Endodermal cell (in vitro differentiated cells): ENCODE results near the gene CHGA. TPM values are rescaled to one million over a fixed set of nuclear protein-coding genes. Genes with fewer than 3 reads are reported as not detected.

Experiments
- DNase-seq: peaks from one replicate; pipeline ENCODE4 v3.0.0-alpha.2; 2017
- H3K27ac ChIP-seq: 2 replicates; pipeline ENCODE4 v1.5.1; 2013; ENCODE audit warnings: mild to moderate bottlenecking, low read depth, low read length, moderate library complexity
- H3K27me3 ChIP-seq: 2 replicates; pipeline ENCODE4 v1.6.1; 2013; ENCODE audit warnings: mild to moderate bottlenecking, low read length, moderate library complexity; ENCODE audit not compliant: insufficient read depth, control insufficient read depth, poor library complexity, severe bottlenecking
- H3K36me3 ChIP-seq: 2 replicates; pipeline ENCODE4 v1.7.0; 2013; ENCODE audit warnings: mild to moderate bottlenecking, low read length, moderate library complexity; ENCODE audit not compliant: control insufficient read depth, insufficient read depth
- H3K4me1 ChIP-seq: one replicate; pipeline ENCODE4 v1.7.0; 2013; ENCODE audit warnings: low read length; ENCODE audit not compliant: control insufficient read depth, insufficient read depth
- H3K4me3 ChIP-seq: 2 replicates; pipeline ENCODE4 v1.5.1; 2013; ENCODE audit warnings: mild to moderate bottlenecking, low read length, moderate library complexity
- H3K9ac ChIP-seq: 2 replicates; pipeline ENCODE4 v1.6.1; 2013; ENCODE audit warnings: mild to moderate bottlenecking, low read length, moderate library complexity; ENCODE audit not compliant: poor library complexity, severe bottlenecking; ENCODE audit errors: extremely low read depth
- H3K9me3 ChIP-seq: 2 replicates; pipeline ENCODE4 v1.6.1; 2013; ENCODE audit warnings: mild to moderate bottlenecking, low read length, moderate library complexity; ENCODE audit not compliant: control insufficient read depth
- H3K27ac Mint-ChIP-seq: 2 replicates; pipeline ENCODE4 v1.8.0; 2020; ENCODE audit warnings: mixed read lengths
- H3K27me3 Mint-ChIP-seq: 2 replicates; pipeline ENCODE4 v1.8.0; 2021; ENCODE audit warnings: mild to moderate bottlenecking, mixed read lengths; ENCODE audit not compliant: insufficient read depth
- H3K36me3 Mint-ChIP-seq: 2 replicates; pipeline ENCODE4 v1.8.0; 2020; ENCODE audit warnings: low read depth, mixed read lengths
- H3K4me1 Mint-ChIP-seq: 2 replicates; pipeline ENCODE4 v1.8.0; 2020; ENCODE audit warnings: mixed read lengths
- H3K4me3 Mint-ChIP-seq: 2 replicates; pipeline ENCODE4 v1.8.0; 2020; ENCODE audit warnings: mild to moderate bottlenecking, moderate library complexity, mixed read lengths
- H3K9me3 Mint-ChIP-seq: 2 replicates; pipeline ENCODE4 v1.8.0; 2020; ENCODE audit warnings: mild to moderate bottlenecking, mixed read lengths
- CTCF ChIP-seq: fragments of 200-600 bp; sonication (generic); conservative IDR thresholded peaks from 2 replicates; pipeline ENCODE4 v1.5.0; 2021; ENCODE audit warnings: antibody characterized with exemption, mild to moderate bottlenecking
- WGBS, 2 experiments: methylation state at CpG; one replicate each; pipeline versions ENCODE4 v1.1.5 to v1.1.7; 2013; ENCODE audit warnings: missing lambda C conversion rate in 2 of 2, mixed read lengths in 1 of 2; ENCODE audit not compliant: insufficient coverage in 1 of 2, insufficient read length in 1 of 2; 5-methylcytosine and 5-hydroxymethylcytosine counted together
- total RNA-seq, 2 donors: library from RNA; stranded (reverse); fragmentation: NEBNext Ultra II Directional in 1 of 2; extraction: Animal tissue kit (Norgen Biotek cat#: 25700) in 1 of 2; gene quantifications; 2 replicates in 1 of 2; 3 replicates in 1 of 2; pipeline ENCODE4 v1.2.1, GENCODE V29; 2021

CHGA gene
- total RNA-seq, 2 donors from 2014 or later: 4.6 TPM

GRCh38 chr14:92927349-92928257 is 4.7 kb downstream of the CHGA start:
- no peak for DNase-seq
- Mint-ChIP-seq H3K4me1 (peaks cover under 1% of the 10 kb centered on the region), H3K27ac (no peak overlapping the region), H3K27me3 (peaks cover under 1% of the 10 kb centered on the region), H3K4me3 (no peak overlapping the region), H3K9me3 (no peaks in the 10 kb centered on the region), H3K36me3 (no peaks in the 10 kb centered on the region)
- no peak for TF ChIP-seq CTCF
- Histone ChIP-seq H3K9ac (no peak overlapping the region), H3K4me3 (no peak overlapping the region), H3K36me3 (no peaks in the 10 kb centered on the region), H3K9me3 (no peaks in the 10 kb centered on the region), H3K27me3 (peaks cover 3% of the 10 kb centered on the region), H3K27ac (no peak overlapping the region), H3K4me1 (peaks cover 9% of the 10 kb centered on the region)
- 85 to 91% methylated on average over 12 to 14 of the region's 14 CpGs for WGBS, 2 experiments

DNA sequence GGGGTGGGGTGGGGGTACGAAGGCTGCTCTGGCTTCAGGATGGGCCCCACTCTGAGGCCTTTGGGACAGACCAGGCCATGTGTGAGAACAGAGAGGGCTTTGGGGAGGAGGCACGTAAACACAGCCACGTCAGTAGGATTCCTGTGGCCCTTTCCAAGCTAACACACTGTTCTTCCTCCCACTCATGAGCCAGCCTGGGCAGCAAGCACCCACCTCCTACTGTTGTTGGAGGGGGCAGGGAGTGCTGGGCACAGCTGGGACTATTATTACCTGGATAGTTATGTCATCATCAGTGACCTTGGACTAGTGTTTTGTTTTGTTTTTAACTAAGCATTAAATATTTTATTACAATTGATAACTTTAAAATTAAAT is 5.3 kb downstream of the CHGA start:
- Histone ChIP-seq H3K4me1 (peaks cover 9% of the 10 kb centered on the region), H3K27me3 (no peaks in the 10 kb centered on the region), H3K36me3 (no peaks in the 10 kb centered on the region), H3K4me3 (no peak overlapping the region), H3K9me3 (no peaks in the 10 kb centered on the region), H3K9ac (no peak overlapping the region), H3K27ac (no peak overlapping the region)
- no peak overlapping the region for H3K27ac Mint-ChIP-seq
- DNase-seq: no peak
- 84 to 100% methylated on average over 1 to 3 of the region's 3 CpGs for WGBS, 2 experiments
- H3K9me3 Mint-ChIP-seq: no peaks in the 10 kb centered on the region
- H3K4me1 Mint-ChIP-seq: no peaks in the 10 kb centered on the region
- H3K36me3 Mint-ChIP-seq: no peaks in the 10 kb centered on the region
- H3K27me3 Mint-ChIP-seq: no peaks in the 10 kb centered on the region
- TF ChIP-seq CTCF: no peak
- no peak overlapping the region for H3K4me3 Mint-ChIP-seq

- H3K4me3 ChIP-seq: no peak overlapping the region
- Mint-ChIP-seq H3K27ac (no peak overlapping the region), H3K4me3 (no peak overlapping the region), H3K27me3 (no peaks in the 10 kb centered on the region), H3K36me3 (no peaks in the 10 kb centered on the region), H3K4me1 (no peaks in the 10 kb centered on the region), H3K9me3 (no peaks in the 10 kb centered on the region)
- no peaks in the 10 kb centered on the region for H3K9me3 ChIP-seq
- no peaks in the 10 kb centered on the region for H3K36me3 ChIP-seq
- TF ChIP-seq CTCF: no peak
- peaks cover 5% of the 10 kb centered on the region for H3K4me1 ChIP-seq
- H3K27me3 ChIP-seq: no peaks in the 10 kb centered on the region
- H3K27ac ChIP-seq: no peak overlapping the region
- H3K9ac ChIP-seq: no peak overlapping the region
- 88 to 89% methylated on average over 6 to 12 of the region's 12 CpGs for WGBS, 2 experiments
- DNase-seq: no peak
Measured at GRCh38 chr14:92928961-92929688, 6.2 kb downstream of the CHGA start.
